Thyroid gland (tissue), 4 donors: ENCODE results near the gene BTBD7.

Source experiments
- CTCF ChIP-seq, 6 experiments: fragments of 200-600 bp in 3 of 6; fragments of 450-650 bp in 3 of 6; sonication (generic) in 3 of 6; IDR thresholded peaks; one replicate each; pipeline ENCODE4 v1.5.1; 2016 to 2019; ENCODE audit warnings: antibody characterized with exemption in 6 of 6, mild to moderate bottlenecking in 2 of 6, inconsistent platforms in 1 of 6, moderate library complexity in 1 of 6
- POLR2A ChIP-seq, 2 donors: fragments of 450-650 bp; IDR thresholded peaks; one replicate each; pipeline ENCODE4 v1.6.1; 2017; ENCODE audit warnings: antibody characterized with exemption in 2 of 2, mild to moderate bottlenecking in 2 of 2, moderate library complexity in 1 of 2

GRCh38 chr14:93228550-93228949 lies 104.3 kb downstream of the BTBD7 start:
- TF ChIP-seq POLR2A (IDR thresholded peaks at IDR 0.05) (no peak), CTCF (IDR thresholded peaks at IDR 0.05) (no peak)
